22Rv1 (cell line): ENCODE data around the gene OLFML3.
A peak's percentile ranks its signal among the peaks of the same experiment; 100 is the strongest.

ENCODE experiments used
- H3K27ac ChIP-seq: fragments of 450-650 bp; 2 replicates; pipeline ENCODE4 v1.5.1; 2017
- ZFX ChIP-seq: fragments of 450-650 bp; IDR thresholded peaks from 2 replicates; pipeline ENCODE4 v1.6.1; 2017; ENCODE audit warnings: antibody characterized with exemption, borderline replicate concordance
- TF ChIP-seq, protein P1 (sequence below): fragments of 450-650 bp; IDR thresholded peaks from 2 replicates; pipeline ENCODE4 v1.5.1; 2017; ENCODE audit warnings: mild to moderate bottlenecking

The OLFML3 gene, protein sequence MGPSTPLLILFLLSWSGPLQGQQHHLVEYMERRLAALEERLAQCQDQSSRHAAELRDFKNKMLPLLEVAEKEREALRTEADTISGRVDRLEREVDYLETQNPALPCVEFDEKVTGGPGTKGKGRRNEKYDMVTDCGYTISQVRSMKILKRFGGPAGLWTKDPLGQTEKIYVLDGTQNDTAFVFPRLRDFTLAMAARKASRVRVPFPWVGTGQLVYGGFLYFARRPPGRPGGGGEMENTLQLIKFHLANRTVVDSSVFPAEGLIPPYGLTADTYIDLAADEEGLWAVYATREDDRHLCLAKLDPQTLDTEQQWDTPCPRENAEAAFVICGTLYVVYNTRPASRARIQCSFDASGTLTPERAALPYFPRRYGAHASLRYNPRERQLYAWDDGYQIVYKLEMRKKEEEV

DNA sequence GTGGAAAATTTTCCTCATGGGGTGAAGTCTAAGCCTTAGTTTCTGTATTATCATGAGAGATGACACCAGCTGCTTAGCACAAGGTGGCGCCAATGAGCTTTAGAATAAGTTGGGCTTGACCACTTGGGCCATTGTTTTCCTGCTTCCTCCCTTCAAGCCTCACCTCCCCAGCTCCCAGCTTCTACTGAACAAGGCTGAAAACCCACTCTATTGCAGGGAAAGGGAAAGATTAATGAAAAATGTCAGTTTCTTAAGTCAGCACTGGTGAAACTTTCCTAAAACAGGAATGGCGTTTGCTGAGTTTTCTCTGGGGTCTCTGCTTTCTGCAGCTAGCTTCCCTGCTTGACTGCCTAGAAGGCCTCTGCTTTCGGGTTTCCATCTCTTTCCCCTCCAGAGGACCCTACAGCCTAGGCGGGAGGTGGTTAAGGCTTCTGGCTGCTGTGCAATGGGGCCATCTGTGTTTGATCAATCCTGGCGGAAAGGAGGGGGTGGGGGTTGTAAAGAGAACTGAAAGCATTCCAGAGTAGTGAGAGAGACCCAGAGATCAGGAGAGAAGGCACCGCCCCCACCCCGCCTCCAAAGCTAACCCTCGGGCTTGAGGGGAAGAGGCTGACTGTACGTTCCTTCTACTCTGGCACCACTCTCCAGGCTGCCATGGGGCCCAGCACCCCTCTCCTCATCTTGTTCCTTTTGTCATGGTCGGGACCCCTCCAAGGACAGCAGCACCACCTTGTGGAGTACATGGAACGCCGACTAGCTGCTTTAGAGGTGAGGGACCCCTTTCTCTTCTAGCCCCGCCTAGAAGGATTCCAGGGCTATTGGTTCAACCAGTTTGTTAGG lies at the start of gene OLFML3:
Gene OLFML3 (plus strand): TSS at position 612 of the 840 bp plus-strand sequence. CDS start 43 bp downstream, at position 655.
- H3K27ac ChIP-seq, result no peak within 1 kb of the TSS
- TF ChIP-seq, protein P1, sequence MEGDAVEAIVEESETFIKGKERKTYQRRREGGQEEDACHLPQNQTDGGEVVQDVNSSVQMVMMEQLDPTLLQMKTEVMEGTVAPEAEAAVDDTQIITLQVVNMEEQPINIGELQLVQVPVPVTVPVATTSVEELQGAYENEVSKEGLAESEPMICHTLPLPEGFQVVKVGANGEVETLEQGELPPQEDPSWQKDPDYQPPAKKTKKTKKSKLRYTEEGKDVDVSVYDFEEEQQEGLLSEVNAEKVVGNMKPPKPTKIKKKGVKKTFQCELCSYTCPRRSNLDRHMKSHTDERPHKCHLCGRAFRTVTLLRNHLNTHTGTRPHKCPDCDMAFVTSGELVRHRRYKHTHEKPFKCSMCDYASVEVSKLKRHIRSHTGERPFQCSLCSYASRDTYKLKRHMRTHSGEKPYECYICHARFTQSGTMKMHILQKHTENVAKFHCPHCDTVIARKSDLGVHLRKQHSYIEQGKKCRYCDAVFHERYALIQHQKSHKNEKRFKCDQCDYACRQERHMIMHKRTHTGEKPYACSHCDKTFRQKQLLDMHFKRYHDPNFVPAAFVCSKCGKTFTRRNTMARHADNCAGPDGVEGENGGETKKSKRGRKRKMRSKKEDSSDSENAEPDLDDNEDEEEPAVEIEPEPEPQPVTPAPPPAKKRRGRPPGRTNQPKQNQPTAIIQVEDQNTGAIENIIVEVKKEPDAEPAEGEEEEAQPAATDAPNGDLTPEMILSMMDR, result peak; percentile 77
- TF ChIP-seq ZFX, result no peak

DNA sequence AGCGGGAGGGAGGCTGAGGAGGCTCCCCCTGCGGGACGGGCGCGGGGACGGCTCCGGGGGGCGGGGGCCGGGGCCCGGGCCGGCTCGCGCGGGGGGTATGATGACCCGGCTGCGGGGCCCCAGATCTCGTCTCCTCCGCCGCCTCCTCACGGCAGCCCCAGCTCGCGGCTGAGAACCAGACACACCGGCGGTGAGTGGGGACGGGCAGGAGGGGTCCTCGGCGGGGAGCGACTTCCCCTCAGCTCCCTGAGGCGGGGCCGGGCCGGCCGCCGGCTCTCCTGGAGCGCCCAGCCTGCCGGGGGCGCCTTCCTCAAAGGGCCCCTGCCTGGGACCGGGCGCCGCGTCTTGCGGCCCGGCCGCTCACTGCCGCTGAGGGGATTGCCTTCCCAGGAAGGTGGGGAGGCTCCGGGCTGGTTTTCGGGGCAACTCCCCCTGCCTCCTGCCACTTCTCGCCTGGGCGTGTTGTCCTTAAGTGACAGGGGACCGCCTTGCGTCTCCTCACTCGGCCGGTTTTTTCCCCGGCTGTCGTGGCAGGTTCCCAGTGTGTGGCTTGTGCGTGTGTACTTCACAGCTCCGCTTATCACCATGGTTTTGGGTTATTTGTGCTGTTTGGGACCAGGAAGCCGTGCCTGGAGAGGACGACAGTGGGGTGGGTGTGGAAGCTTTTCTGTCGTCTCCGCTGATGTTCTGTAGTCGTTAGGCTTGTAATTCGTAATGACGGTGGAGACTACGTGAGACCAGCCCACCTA lies 49.4 kb upstream of the OLFML3 start:
- H3K27ac ChIP-seq, result peak overlapping the region; percentile 66
- TF ChIP-seq, protein P1, result peak; percentile 44
- no peak for TF ChIP-seq ZFX

DNA sequence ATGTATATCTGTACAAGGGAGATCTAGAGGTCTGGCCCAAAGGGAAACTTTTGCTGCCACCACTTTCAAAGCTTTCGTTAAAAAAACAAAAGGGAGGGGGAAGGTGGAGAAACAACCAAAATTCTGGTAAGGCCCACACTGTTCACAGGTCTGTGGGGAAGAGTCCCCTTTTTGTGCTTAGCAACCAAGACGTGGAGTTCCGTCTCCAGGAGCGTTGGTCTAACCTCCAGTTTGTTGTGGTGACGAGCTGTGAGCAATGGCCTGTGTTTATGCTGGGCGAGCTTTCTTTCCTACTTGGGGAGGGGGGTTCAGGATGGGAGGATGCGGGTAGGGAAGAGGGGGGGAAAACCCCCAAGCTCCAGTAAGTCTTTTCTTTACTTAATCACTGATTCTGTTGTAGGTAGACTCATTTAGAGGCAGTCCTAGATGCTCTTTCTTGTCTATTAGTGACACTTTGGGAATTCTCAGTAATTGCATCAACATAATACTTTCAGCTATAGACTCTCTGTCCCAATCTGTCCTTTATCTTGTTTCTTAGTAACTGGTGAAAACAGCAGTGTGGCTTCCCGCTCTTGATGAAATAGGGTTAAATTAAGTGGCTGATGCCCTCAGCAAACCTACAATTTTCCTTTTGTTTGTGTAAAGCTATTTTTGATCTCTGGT lies 48.6 kb upstream of the OLFML3 start:
- peak overlapping the region; percentile 66; the same call in 1 of the 2 replicates for H3K27ac ChIP-seq

DNA sequence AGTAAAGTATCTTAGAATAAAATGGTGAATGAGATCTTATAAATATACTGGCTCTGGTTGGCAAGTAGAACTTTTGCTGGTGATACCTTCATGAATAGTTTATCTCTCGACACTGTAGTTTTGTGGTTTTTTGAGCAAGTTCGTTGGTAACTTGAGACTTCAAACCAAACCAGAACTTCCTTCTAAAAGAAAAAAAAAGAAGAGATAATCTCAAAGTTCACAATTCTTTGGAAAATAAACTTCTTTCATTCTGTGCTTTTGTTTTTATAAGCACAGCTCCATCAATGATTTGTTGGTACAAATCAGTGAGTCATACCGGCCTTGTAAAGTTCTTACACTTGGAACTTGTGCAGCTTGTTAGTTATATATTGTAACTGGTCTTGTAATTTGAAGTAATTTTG lies 47.8 kb upstream of the OLFML3 start:
- H3K27ac ChIP-seq, result no peak overlapping the region
- TF ChIP-seq, protein P1, result no peak
- no peak for TF ChIP-seq ZFX

More for the DNA sequence above, 48.6 kb upstream of the OLFML3 start:
- TF ChIP-seq, protein P1, result no peak
- no peak for TF ChIP-seq ZFX

DNA sequence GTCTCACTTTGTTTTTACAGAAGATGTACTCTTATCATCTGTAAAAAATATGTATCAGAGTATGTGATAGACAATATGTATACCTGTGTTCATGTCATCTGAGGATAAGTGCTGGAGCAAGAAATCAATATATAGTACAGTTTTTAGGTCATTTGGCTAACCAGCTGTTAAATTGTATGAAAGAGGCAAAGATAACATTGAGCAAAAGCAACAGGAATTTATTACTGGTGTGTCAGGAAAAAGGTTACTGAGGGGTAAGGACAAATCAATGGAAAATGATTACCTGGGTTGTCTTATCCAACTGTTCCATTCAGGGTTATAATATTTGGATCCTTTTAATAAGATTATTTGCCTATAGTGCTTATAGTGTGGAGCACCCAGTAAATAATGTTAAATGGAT lies 45.3 kb upstream of the OLFML3 start:
- no peak overlapping the region for H3K27ac ChIP-seq
- TF ChIP-seq, protein P1, result no peak
- TF ChIP-seq ZFX, result no peak

DNA sequence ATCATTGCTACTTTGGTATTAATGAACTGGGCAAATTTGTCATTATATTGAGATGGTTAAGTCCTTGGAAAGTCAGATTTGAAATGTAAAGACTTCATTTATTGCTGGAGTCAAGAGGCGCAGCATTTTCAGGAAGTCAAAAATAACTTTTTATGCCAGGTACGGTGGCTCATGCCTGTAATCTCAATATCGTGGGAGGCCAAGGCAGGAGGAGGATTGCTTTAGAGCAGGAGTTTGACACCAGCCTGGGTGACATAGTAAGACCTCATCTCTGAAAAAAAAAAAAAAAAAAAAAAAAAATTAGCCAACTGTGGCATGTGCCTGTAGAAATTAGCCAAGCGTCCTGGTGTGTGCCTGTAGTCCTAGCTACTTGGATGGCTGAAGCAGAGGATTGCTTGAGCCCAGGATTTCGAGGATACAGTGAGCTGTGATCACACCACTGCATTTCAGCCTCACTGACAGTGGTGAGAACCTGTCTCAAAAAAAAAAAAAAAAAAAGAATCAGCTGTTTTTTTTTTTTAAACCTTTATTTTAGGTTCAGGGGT lies 44.7 kb upstream of the OLFML3 start:
- TF ChIP-seq ZFX, result no peak
- TF ChIP-seq, protein P1, result no peak
- H3K27ac ChIP-seq, result no peak overlapping the region
